ENCODE results near the gene ZP3. TPM values are rescaled to one million over a fixed set of nuclear protein-coding genes. Genes with fewer than 3 reads are reported as not detected.

ZP3 gene
- total RNA-seq, 1 experiment from 2014 or later, result 23.3 TPM

DNA sequence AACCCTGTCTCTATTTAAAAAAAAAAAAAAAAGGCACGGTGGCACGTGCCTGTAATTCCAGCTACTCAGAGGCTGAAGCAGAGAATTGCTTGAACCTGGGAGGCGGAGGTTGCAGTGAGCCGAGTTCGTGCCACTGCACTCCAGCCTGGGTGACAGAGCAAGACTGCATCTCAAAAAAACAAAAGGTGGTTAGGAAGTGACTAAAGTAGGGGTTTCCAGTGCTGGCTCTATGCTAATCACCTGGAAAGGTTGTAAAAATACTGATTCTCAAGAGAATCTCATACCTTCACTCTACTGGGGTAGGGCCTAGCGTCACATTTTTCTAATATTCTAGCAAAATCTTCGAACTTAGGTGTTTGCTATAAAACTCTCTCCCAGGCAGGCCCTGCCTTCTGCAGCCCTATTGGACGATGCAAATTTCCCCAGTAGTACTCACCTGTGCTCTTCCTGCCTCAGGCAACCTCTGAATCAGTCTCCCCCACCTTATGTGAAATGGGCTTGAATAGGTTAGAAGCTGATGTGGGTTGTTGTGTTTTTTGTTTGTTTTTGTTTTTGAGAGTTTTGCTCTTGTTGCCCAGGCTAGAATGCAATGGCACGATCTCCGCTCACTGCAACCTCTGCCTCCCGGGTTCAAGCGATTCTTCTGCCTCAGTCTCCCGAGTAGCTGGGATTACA, 3.5 kb downstream of the ZP3 start:
- H3K4me3 ChIP-seq (ENCODE audit: low read depth in 2 of 2, low read length in 2 of 2), result no peak overlapping the region
- H3K27me3 ChIP-seq (ENCODE audit: control insufficient read depth, insufficient read depth, low read length), result no peaks in the 10 kb centered on the region
- H3K36me3 ChIP-seq (ENCODE audit: control insufficient read depth, insufficient read depth, low read length), result no peaks in the 10 kb centered on the region
- H3K4me1 ChIP-seq (ENCODE audit: control insufficient read depth, insufficient read depth, low read length), result peaks cover under 1% of the 10 kb centered on the region; the same call in 1 of the 2 replicates
- TF ChIP-seq SIN3A (IDR thresholded peaks at IDR 0.05; ENCODE audit: borderline replicate concordance, insufficient read depth, low read depth, low read length), result no peak
- TF ChIP-seq, protein P1, sequence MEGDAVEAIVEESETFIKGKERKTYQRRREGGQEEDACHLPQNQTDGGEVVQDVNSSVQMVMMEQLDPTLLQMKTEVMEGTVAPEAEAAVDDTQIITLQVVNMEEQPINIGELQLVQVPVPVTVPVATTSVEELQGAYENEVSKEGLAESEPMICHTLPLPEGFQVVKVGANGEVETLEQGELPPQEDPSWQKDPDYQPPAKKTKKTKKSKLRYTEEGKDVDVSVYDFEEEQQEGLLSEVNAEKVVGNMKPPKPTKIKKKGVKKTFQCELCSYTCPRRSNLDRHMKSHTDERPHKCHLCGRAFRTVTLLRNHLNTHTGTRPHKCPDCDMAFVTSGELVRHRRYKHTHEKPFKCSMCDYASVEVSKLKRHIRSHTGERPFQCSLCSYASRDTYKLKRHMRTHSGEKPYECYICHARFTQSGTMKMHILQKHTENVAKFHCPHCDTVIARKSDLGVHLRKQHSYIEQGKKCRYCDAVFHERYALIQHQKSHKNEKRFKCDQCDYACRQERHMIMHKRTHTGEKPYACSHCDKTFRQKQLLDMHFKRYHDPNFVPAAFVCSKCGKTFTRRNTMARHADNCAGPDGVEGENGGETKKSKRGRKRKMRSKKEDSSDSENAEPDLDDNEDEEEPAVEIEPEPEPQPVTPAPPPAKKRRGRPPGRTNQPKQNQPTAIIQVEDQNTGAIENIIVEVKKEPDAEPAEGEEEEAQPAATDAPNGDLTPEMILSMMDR (IDR thresholded peaks at IDR 0.05), result no peak
- no peak for TF ChIP-seq POLR2AphosphoS5 (IDR thresholded peaks at IDR 0.05; ENCODE audit: low read depth, low read length)
- TF ChIP-seq, protein P2, sequence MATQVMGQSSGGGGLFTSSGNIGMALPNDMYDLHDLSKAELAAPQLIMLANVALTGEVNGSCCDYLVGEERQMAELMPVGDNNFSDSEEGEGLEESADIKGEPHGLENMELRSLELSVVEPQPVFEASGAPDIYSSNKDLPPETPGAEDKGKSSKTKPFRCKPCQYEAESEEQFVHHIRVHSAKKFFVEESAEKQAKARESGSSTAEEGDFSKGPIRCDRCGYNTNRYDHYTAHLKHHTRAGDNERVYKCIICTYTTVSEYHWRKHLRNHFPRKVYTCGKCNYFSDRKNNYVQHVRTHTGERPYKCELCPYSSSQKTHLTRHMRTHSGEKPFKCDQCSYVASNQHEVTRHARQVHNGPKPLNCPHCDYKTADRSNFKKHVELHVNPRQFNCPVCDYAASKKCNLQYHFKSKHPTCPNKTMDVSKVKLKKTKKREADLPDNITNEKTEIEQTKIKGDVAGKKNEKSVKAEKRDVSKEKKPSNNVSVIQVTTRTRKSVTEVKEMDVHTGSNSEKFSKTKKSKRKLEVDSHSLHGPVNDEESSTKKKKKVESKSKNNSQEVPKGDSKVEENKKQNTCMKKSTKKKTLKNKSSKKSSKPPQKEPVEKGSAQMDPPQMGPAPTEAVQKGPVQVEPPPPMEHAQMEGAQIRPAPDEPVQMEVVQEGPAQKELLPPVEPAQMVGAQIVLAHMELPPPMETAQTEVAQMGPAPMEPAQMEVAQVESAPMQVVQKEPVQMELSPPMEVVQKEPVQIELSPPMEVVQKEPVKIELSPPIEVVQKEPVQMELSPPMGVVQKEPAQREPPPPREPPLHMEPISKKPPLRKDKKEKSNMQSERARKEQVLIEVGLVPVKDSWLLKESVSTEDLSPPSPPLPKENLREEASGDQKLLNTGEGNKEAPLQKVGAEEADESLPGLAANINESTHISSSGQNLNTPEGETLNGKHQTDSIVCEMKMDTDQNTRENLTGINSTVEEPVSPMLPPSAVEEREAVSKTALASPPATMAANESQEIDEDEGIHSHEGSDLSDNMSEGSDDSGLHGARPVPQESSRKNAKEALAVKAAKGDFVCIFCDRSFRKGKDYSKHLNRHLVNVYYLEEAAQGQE (IDR thresholded peaks at IDR 0.05; ENCODE audit: insufficient read depth in 1 of 2, low read depth in 2 of 2, low read length in 1 of 2), result no peak
- TF ChIP-seq TCF7L2 (IDR thresholded peaks at IDR 0.05; ENCODE audit: low read depth, low read length), result no peak
- CTCF ChIA-PET, result no interaction called here
- no peak for DNase-seq (ENCODE audit: low read depth, low spot score)
- intact Hi-C loops (cut with micrococcal nuclease; ENCODE audit: unreplicated experiment), result no loop called here
- H3K9me3 ChIP-seq (ENCODE audit: control insufficient read depth, insufficient read depth, low read depth, low read length), result no peaks in the 10 kb centered on the region
- POLR2A ChIA-PET, result no interaction called here
- no peak overlapping the region for H3K27ac ChIP-seq (ENCODE audit: low read length)
- no peak for ATAC-seq
- in situ Hi-C loops (cut with HindIII; ENCODE audit: low pct_unique_long_range_greater_than_20kb, low sequenced_read_pairs), result no loop called here
- no TSS peak for BruUV-seq (replicated peaks)

DNA sequence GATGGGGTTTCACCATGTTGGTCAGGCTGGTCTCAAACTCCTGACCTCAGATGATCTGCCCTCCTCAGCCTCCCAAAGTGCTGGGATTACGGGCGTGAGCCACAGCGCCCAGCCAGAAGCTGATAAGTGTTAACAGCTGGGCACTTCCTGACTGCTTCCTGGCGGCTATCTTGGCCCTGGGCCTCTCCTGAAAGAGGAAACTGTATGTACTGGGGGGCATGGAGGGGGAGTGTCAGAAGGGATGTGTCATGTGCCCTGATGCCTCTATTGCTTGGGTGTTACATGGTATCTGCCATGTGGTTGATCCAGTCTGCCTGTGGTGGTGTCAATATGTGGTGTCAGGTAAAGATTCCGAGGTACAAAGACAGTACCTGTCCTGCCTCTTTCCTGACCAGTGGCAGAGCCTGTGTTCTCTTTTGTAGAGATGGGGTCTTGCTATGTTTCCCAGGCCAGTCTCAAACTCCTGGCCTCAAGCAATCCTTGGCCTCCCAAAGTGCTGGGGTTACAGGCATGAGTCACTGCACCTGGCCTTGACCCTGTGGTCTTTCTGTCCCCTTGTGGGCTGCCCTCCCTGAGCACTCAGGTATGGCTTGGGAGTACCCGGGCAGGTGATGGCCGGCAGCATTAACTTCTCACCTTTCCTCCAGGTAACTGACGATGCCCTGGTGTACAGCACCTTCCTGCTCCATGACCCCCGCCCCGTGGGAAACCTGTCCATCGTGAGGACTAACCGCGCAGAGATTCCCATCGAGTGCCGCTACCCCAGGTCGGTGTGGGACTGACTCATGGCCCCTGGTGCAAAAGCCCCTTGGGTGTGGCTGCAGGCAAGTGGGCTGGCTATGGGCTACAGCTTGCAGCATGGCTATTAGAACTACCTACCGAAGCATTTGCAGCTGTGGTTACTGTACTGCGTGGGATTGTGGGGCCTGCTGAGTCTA, 4.4 kb downstream of the ZP3 start:
- H3K4me1 ChIP-seq (ENCODE audit: control insufficient read depth, insufficient read depth, low read length), result no peaks in the 10 kb centered on the region
- ChIA-PET CTCF (interaction anchor here (0.6 kb wide), 1 partner anchor 278 kb away, joined by 5 read pairs; no protein-coding TSS in a partner anchor), POLR2A (no interaction called here)
- ATAC-seq (no peak), DNase-seq (ENCODE audit: low read depth, low spot score) (no peak)
- no TSS peak for BruUV-seq (replicated peaks)
- in situ Hi-C loops (cut with HindIII; ENCODE audit: low pct_unique_long_range_greater_than_20kb, low sequenced_read_pairs), result no loop called here
- H3K9me3 ChIP-seq (ENCODE audit: control insufficient read depth, insufficient read depth, low read depth, low read length), result no peaks in the 10 kb centered on the region
- H3K4me3 ChIP-seq (ENCODE audit: low read depth in 2 of 2, low read length in 2 of 2), result no peak overlapping the region
- no peak overlapping the region for H3K27ac ChIP-seq (ENCODE audit: low read length)
- H3K36me3 ChIP-seq (ENCODE audit: control insufficient read depth, insufficient read depth, low read length), result no peaks in the 10 kb centered on the region
- TF ChIP-seq POLR2AphosphoS5 (IDR thresholded peaks at IDR 0.05; ENCODE audit: low read depth, low read length) (no peak), TCF7L2 (IDR thresholded peaks at IDR 0.05; ENCODE audit: low read depth, low read length) (no peak), SIN3A (IDR thresholded peaks at IDR 0.05; ENCODE audit: borderline replicate concordance, insufficient read depth, low read depth, low read length) (no peak)
- TF ChIP-seq, protein P2 (IDR thresholded peaks at IDR 0.05; ENCODE audit: insufficient read depth in 1 of 2, low read depth in 2 of 2, low read length in 1 of 2), result no peak
- TF ChIP-seq, protein P1 (IDR thresholded peaks at IDR 0.05), result no peak
- intact Hi-C loops (cut with micrococcal nuclease; ENCODE audit: unreplicated experiment), result no loop called here
- no peaks in the 10 kb centered on the region for H3K27me3 ChIP-seq (ENCODE audit: control insufficient read depth, insufficient read depth, low read length)
